Measurements from ENCODE around the gene SERINC1. TPM values are rescaled to one million over a fixed set of nuclear protein-coding genes. Genes with fewer than 3 reads are reported as not detected.
A peak's percentile ranks its signal among the peaks of the same experiment; 100 is the strongest.

SERINC1 gene
- total RNA-seq, 1 donor: 282 TPM

- TF ChIP-seq CTCF (IDR thresholded peaks at IDR 0.05; ENCODE audit: insufficient read depth, low read length): peak; percentile 28
- H3K4me3 ChIP-seq (ENCODE audit: low read depth, low read length): peak within 1 kb of the TSS; percentile 98
- DNase-seq (ENCODE audit: low read depth): peak; percentile 97
Measured at GRCh38 chr6:122399348-122400120, 72.1 kb downstream of the SERINC1 start, which contains the start of gene HSF2. Gene HSF2, plus strand, starts transcription at chr6:122399652. Its CDS starts 86 bp downstream, at chr6:122399738.

GRCh38 chr6:122399055-122399347 lies 72.6 kb downstream of the SERINC1 start:
- no peak for TF ChIP-seq CTCF (IDR thresholded peaks at IDR 0.05; ENCODE audit: insufficient read depth, low read length)
- peak overlapping the region; percentile 50 for H3K4me3 ChIP-seq (ENCODE audit: low read depth, low read length)
- no peak for DNase-seq (ENCODE audit: low read depth)

- no peak for DNase-seq (ENCODE audit: low read depth)
- H3K4me3 ChIP-seq (ENCODE audit: low read depth, low read length): no peak overlapping the region
- TF ChIP-seq CTCF (IDR thresholded peaks at IDR 0.05; ENCODE audit: insufficient read depth, low read length): no peak
Measured at GRCh38 chr6:122394016-122394415, 77.6 kb downstream of the SERINC1 start.

DNA sequence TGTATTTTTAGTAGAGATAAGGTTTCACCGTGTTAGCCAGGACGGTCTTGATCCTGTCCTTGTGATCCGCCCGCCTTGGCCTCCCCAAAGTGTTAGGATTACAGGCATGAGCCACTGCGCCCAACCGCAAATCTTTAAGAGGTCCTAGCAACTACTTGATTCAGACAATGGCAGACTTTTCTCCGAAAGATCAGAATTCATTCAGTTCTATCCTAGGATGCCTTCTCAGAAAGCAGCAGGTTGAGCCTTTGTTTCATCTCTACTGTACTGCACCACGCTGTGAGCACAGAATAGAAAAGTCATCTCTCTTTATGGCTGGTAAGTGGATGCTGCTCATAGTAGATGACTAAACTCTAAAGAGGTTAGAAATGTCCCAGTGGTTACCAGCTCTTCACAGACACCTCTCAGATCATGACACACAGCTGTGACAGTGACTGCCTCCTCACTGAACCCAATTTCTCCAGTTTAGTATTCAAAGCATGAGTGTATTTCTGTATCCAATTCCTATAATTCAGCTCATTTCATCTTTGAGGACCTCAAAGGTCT lies 78.2 kb downstream of the SERINC1 start:
- H3K4me3 ChIP-seq (ENCODE audit: low read depth, low read length): no peak overlapping the region
- no peak for TF ChIP-seq CTCF (IDR thresholded peaks at IDR 0.05; ENCODE audit: insufficient read depth, low read length)
- no peak for DNase-seq (ENCODE audit: low read depth)

Small RNAs within 50 kb of the gene (small RNA-seq; reads per million reads assigned to genes)
- gene Z99129.1: not detected

Other genes starting within 250 kb of the SERINC1 start
- 21.4 and 36.5 TPM in 2 replicates for gene HSF2, start 72.2 kb downstream of the SERINC1 start, total RNA-seq (ENCODE audit: low replicate concordance)
- gene PKIB, start 138.6 kb upstream of the SERINC1 start, total RNA-seq (ENCODE audit: low replicate concordance): 0.57 and 3.1 TPM in 2 replicates

Data from fibroblast of the aortic adventitia (primary cell).